Lower lobe of right lung (tissue), 2 donors: Measurements from ENCODE around the gene SPDYE2. TPM values are rescaled to one million over a fixed set of nuclear protein-coding genes. Genes with fewer than 3 reads are reported as not detected.
A peak's percentile ranks its signal among the peaks of the same experiment; 100 is the strongest.
"Not testable (repeated sequence)": the region's sequence is repeated elsewhere in the genome, so short reads cannot be mapped to it uniquely, and the experiment has no call there.

Experiments
- ATAC-seq, 2 donors: fragments of 200-7000 bp; cut with Tn5 transposase; one replicate each; pipeline ENCODE4 v1.9.1; 2020 to 2022; ENCODE audit warnings: mild to moderate bottlenecking in 2 of 2, moderate library complexity in 2 of 2
- DNase-seq: peaks from one replicate; pipeline ENCODE4 v3.0.0-alpha.2; 2020
- H3K27ac ChIP-seq: fragments of 200-600 bp; one replicate; pipeline ENCODE4 v1.8.0; 2022
- H3K27me3 ChIP-seq: fragments of 200-600 bp; one replicate; pipeline ENCODE4 v1.8.0; 2022; ENCODE audit warnings: low read depth
- H3K36me3 ChIP-seq: fragments of 200-600 bp; one replicate; pipeline ENCODE4 v1.8.0; 2022; ENCODE audit warnings: mild to moderate bottlenecking
- H3K4me1 ChIP-seq: fragments of 200-600 bp; one replicate; pipeline ENCODE4 v1.8.0; 2022
- H3K4me3 ChIP-seq: fragments of 200-600 bp; one replicate; pipeline ENCODE4 v1.8.0; 2022; ENCODE audit warnings: mild to moderate bottlenecking
- H3K9me3 ChIP-seq: fragments of 200-600 bp; one replicate; pipeline ENCODE4 v1.8.0; 2022
- intact Hi-C: fragments of 100-400 bp; cut with DNase I; formaldehyde crosslinking; loops from one replicate; pipeline ENCODE4 v1.11.0; 2022
- total RNA-seq: library from RNA; stranded (reverse); fragmentation: NEBNext Ultra II Directional; extraction: Animal tissue kit (Norgen Biotek cat#: 25700); gene quantifications from one replicate; pipeline ENCODE4 v1.2.1, GENCODE V29; 2021
- donor health status: DM: no; HTN: yes; CAD: no; lungs with severe emphysema.

Gene SPDYE2
- total RNA-seq, 1 donor from 2014 or later = not detected

GRCh38 chr7:102520797-102521196, 30.2 kb upstream of the SPDYE2 start:
- intact Hi-C loops, ATAC-seq, H3K36me3 ChIP-seq, H3K4me3 ChIP-seq, DNase-seq, H3K9me3 ChIP-seq, H3K27ac ChIP-seq, H3K27me3 ChIP-seq, H3K4me1 ChIP-seq: not testable (repeated sequence)

GRCh38 chr7:102524803-102525202, 26.2 kb upstream of the SPDYE2 start:
- intact Hi-C loops, H3K4me1 ChIP-seq, H3K27me3 ChIP-seq, H3K9me3 ChIP-seq, H3K27ac ChIP-seq, H3K4me3 ChIP-seq, H3K36me3 ChIP-seq: not testable (repeated sequence)
- ATAC-seq (peak; percentile 11 to 19), DNase-seq (peak; percentile 14)

- ATAC-seq, intact Hi-C loops, DNase-seq: not testable (repeated sequence)
These were observed 23.8 kb upstream of the SPDYE2 start for GRCh38 chr7:102527182-102527581.

GRCh38 chr7:102527822-102528793, 22.9 kb upstream of the SPDYE2 start:
- intact Hi-C loops, H3K4me1 ChIP-seq, H3K27me3 ChIP-seq, DNase-seq, H3K36me3 ChIP-seq, H3K9me3 ChIP-seq, H3K4me3 ChIP-seq, H3K27ac ChIP-seq: not testable (repeated sequence)
- ATAC-seq = peak in 1 of 2 donors; percentile 8

More at GRCh38 chr7:102527182-102527581, 23.8 kb upstream of the SPDYE2 start:
- H3K27me3 ChIP-seq, H3K9me3 ChIP-seq, H3K27ac ChIP-seq, H3K4me1 ChIP-seq, H3K4me3 ChIP-seq, H3K36me3 ChIP-seq: not testable (repeated sequence)

- DNase-seq (peak; percentile 66), ATAC-seq (peak; percentile 29 to 30)
- H3K36me3 ChIP-seq, H3K9me3 ChIP-seq, H3K4me1 ChIP-seq, intact Hi-C loops, H3K27me3 ChIP-seq, H3K4me3 ChIP-seq, H3K27ac ChIP-seq: not testable (repeated sequence)
These were observed 19.4 kb upstream of the SPDYE2 start for GRCh38 chr7:102531583-102531982.

- intact Hi-C loops, DNase-seq, H3K9me3 ChIP-seq, H3K36me3 ChIP-seq, H3K4me3 ChIP-seq, ATAC-seq, H3K4me1 ChIP-seq, H3K27me3 ChIP-seq, H3K27ac ChIP-seq: not testable (repeated sequence)
These were observed 18.9 kb upstream of the SPDYE2 start for GRCh38 chr7:102532127-102532526.

- DNase-seq = peak; percentile 4
- intact Hi-C loops, H3K36me3 ChIP-seq, H3K4me3 ChIP-seq, H3K27ac ChIP-seq, H3K9me3 ChIP-seq, ATAC-seq, H3K27me3 ChIP-seq, H3K4me1 ChIP-seq: not testable (repeated sequence)
These were observed 15.9 kb upstream of the SPDYE2 start for GRCh38 chr7:102535062-102535615.

GRCh38 chr7:102540604-102541003, 10.4 kb upstream of the SPDYE2 start:
- H3K9me3 ChIP-seq, H3K36me3 ChIP-seq, ATAC-seq, intact Hi-C loops, H3K4me3 ChIP-seq, H3K27ac ChIP-seq, H3K4me1 ChIP-seq, H3K27me3 ChIP-seq: not testable (repeated sequence)
- DNase-seq = peak; percentile 24

GRCh38 chr7:102542083-102542482, 8.9 kb upstream of the SPDYE2 start:
- peak; percentile 32 for DNase-seq
- H3K27ac ChIP-seq, H3K9me3 ChIP-seq, H3K4me1 ChIP-seq, H3K36me3 ChIP-seq, intact Hi-C loops, H3K27me3 ChIP-seq, ATAC-seq, H3K4me3 ChIP-seq: not testable (repeated sequence)

- H3K4me1 ChIP-seq, H3K4me3 ChIP-seq, H3K27me3 ChIP-seq, intact Hi-C loops, H3K27ac ChIP-seq, H3K36me3 ChIP-seq, ATAC-seq, H3K9me3 ChIP-seq: not testable (repeated sequence)
- DNase-seq = peak; percentile 43
These were observed 8.3 kb upstream of the SPDYE2 start for GRCh38 chr7:102542771-102543170.

GRCh38 chr7:102543596-102543995, 7.4 kb upstream of the SPDYE2 start, which contains the start of gene UPK3BL2:
Gene UPK3BL2 (minus strand): TSS chr7:102543696. CDS start chr7:102543636, 60 bp downstream.
- H3K27ac ChIP-seq, DNase-seq, H3K36me3 ChIP-seq, intact Hi-C loops, H3K9me3 ChIP-seq, H3K4me3 ChIP-seq, H3K4me1 ChIP-seq, H3K27me3 ChIP-seq: not testable (repeated sequence)
- peak; percentile 21 to 44 for ATAC-seq

GRCh38 chr7:102544372-102544771, 6.7 kb upstream of the SPDYE2 start:
- H3K36me3 ChIP-seq, DNase-seq, ATAC-seq, H3K9me3 ChIP-seq, H3K27me3 ChIP-seq, H3K27ac ChIP-seq, H3K4me3 ChIP-seq, intact Hi-C loops, H3K4me1 ChIP-seq: not testable (repeated sequence)

- DNase-seq, H3K27ac ChIP-seq, ATAC-seq, intact Hi-C loops, H3K9me3 ChIP-seq, H3K4me3 ChIP-seq, H3K36me3 ChIP-seq, H3K27me3 ChIP-seq, H3K4me1 ChIP-seq: not testable (repeated sequence)
These were observed 5.7 kb upstream of the SPDYE2 start for GRCh38 chr7:102545288-102545687.

GRCh38 chr7:102546353-102546752, 4.7 kb upstream of the SPDYE2 start:
- H3K4me1 ChIP-seq, DNase-seq, intact Hi-C loops, H3K9me3 ChIP-seq, H3K27me3 ChIP-seq, H3K4me3 ChIP-seq, H3K27ac ChIP-seq, ATAC-seq, H3K36me3 ChIP-seq: not testable (repeated sequence)
